Mesendoderm (in vitro differentiated cells): ENCODE data around the gene UTS2R.
"Not testable (repeated sequence)": the region's sequence is repeated elsewhere in the genome, so short reads cannot be mapped to it uniquely, and the experiment has no call there.

Experiments
- DNase-seq: peaks from one replicate; pipeline ENCODE4 v3.0.0; 2013
- H2AK5ac ChIP-seq: 2 replicates; pipeline ENCODE4 v1.6.1; 2013; ENCODE audit warnings: low read length, inconsistent platforms
- H2BK120ac ChIP-seq: 2 replicates; pipeline ENCODE4 v1.6.1; 2013; ENCODE audit warnings: low read depth, mild to moderate bottlenecking, low read length, moderate library complexity, mixed read lengths
- H2BK15ac ChIP-seq: replicated peaks from 2 replicates; pipeline ENCODE4 v1.6.1; 2013; ENCODE audit warnings: low read depth, mild to moderate bottlenecking, moderate library complexity
- H2BK5ac ChIP-seq: 2 replicates; pipeline ENCODE4 v1.6.1; 2013; ENCODE audit warnings: low read length, inconsistent platforms
- H3K18ac ChIP-seq: 2 replicates; pipeline ENCODE4 v1.6.1; 2013; ENCODE audit warnings: mild to moderate bottlenecking, low read length, mixed read lengths
- H3K23ac ChIP-seq: one replicate; pipeline ENCODE4 v1.6.1; 2013; ENCODE audit warnings: low read length
- H3K27ac ChIP-seq: 2 replicates; pipeline ENCODE4 v1.5.1; 2013; ENCODE audit warnings: low read depth, mild to moderate bottlenecking, inconsistent platforms, low read length, moderate library complexity
- H3K27me3 ChIP-seq: 2 replicates; pipeline ENCODE4 v1.6.1; 2013; ENCODE audit warnings: low read length, control low read depth, mild to moderate bottlenecking, inconsistent platforms; ENCODE audit not compliant: insufficient read depth, poor library complexity
- H3K36me3 ChIP-seq: 2 replicates; pipeline ENCODE4 v1.6.1; 2013; ENCODE audit warnings: low read length, inconsistent platforms; ENCODE audit not compliant: control insufficient read depth, insufficient read depth
- H3K4ac ChIP-seq: one replicate; pipeline ENCODE4 v1.6.1; 2013; ENCODE audit warnings: low read depth, mild to moderate bottlenecking, low read length, moderate library complexity
- H3K4me1 ChIP-seq: 2 replicates; pipeline ENCODE4 v1.6.1; 2013; ENCODE audit warnings: low read depth, low read length, inconsistent platforms; ENCODE audit not compliant: control insufficient read depth
- H3K4me2 ChIP-seq: 2 replicates; pipeline ENCODE4 v1.6.1; 2013; ENCODE audit warnings: low read length
- H3K4me3 ChIP-seq: 2 replicates; pipeline ENCODE4 v1.5.1; 2013; ENCODE audit warnings: mild to moderate bottlenecking, low read length
- H3K56ac ChIP-seq: one replicate; pipeline ENCODE4 v1.6.1; 2013; ENCODE audit warnings: low read length
- H3K79me1 ChIP-seq: 2 replicates; pipeline ENCODE4 v1.6.1; 2013; ENCODE audit warnings: low read length, inconsistent platforms
- H3K79me2 ChIP-seq: 2 replicates; pipeline ENCODE4 v1.6.1; 2013; ENCODE audit warnings: mild to moderate bottlenecking, low read length; ENCODE audit not compliant: control insufficient read depth, insufficient read depth
- H3K9ac ChIP-seq: 2 replicates; pipeline ENCODE4 v1.6.1; 2013; ENCODE audit warnings: low read length, inconsistent platforms
- H4K5ac ChIP-seq: one replicate; pipeline ENCODE4 v1.6.1; 2013; ENCODE audit warnings: low read length
- H4K8ac ChIP-seq: one replicate; pipeline ENCODE4 v1.6.1; 2013; ENCODE audit warnings: low read depth, mild to moderate bottlenecking, control low read depth, low read length, moderate library complexity
- WGBS: extraction: QIAGEN DNeasy Blood & Tissue Kit; methylation state at CpG from one replicate; pipeline ENCODE4 v1.1.7; 2013; ENCODE audit warnings: low lambda C conversion rate, missing lambda C conversion rate; ENCODE audit not compliant: insufficient coverage; ENCODE audit errors: extremely low coverage; 5-methylcytosine and 5-hydroxymethylcytosine counted together

UTS2R gene

DNA sequence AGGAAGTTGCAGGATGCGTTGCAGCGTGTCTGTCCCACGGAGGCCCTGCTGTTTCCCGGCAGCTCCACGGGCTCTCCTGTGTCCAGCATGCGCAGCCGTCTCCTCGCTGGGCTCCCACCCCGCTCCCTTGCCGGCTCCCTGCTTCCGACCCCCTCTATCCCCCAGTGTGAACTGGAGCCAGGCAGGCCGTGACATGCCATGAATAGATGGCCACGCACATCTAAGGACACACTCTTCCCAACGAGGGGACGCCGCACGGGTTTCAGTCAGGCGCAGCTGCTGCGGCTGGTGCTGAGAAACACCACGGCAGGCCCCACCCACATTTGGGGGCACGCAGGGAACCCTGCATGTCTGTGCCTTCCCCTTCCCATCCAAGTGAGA lies 37.4 kb downstream of the UTS2R start:
- no peak overlapping the region for H2BK5ac ChIP-seq
- no peak overlapping the region for H3K27ac ChIP-seq
- H3K4me1 ChIP-seq: no peaks in the 10 kb centered on the region
- H3K79me1 ChIP-seq: no peaks in the 10 kb centered on the region
- H3K27me3 ChIP-seq: no peaks in the 10 kb centered on the region
- no peak overlapping the region for H3K18ac ChIP-seq
- H2BK120ac ChIP-seq: no peak overlapping the region
- no peak overlapping the region for H3K9ac ChIP-seq
- no peak overlapping the region for H3K4me2 ChIP-seq
- H4K8ac ChIP-seq: no peak overlapping the region
- no peak overlapping the region for H2BK15ac ChIP-seq
- no peak overlapping the region for H3K4ac ChIP-seq
- no peaks in the 10 kb centered on the region for H3K79me2 ChIP-seq
- no peak overlapping the region for H4K5ac ChIP-seq
- WGBS: no CpG with 5 or more reads among the region's 21 CpGs
- no peak overlapping the region for H2AK5ac ChIP-seq
- H3K56ac ChIP-seq: no peak overlapping the region
- no peaks in the 10 kb centered on the region for H3K36me3 ChIP-seq
- no peak overlapping the region for H3K23ac ChIP-seq
- DNase-seq: no peak
- no peak overlapping the region for H3K4me3 ChIP-seq

DNA sequence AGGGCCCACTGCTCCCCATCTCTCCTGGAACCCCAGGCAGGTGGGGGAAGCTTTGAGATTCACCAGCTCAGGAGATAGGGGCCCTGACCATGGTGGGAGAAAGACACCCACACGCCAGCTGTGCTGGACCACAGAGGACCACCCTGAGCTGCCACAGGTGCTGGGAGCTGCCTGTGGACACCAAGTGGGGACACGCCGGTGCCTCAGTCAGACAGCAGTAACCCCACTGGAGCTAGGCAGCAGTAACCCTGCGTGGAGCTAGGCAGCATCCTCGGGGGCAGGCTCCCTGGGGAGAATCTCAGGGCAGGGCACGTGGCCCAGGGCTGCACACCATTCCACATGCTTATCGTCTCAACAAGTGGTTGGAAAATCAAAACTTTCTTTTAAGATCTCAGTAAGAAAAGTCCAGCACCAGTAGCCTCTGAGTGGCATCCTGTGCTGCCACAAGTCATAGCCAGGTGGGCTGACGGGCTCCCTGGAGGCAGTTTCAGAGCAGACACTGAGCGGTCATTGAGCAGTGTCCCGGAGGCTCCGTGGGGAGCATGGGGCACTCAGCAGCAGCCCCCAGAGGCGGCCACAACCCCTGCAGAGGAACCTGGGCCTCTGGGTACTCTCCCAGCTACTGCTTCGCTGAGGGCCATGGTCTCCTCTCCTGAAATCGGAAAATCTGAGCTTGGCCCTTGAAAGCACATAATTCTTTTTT lies 38.6 kb downstream of the UTS2R start:
- Histone ChIP-seq H3K36me3 (no peaks in the 10 kb centered on the region), H3K18ac (no peak overlapping the region), H2AK5ac (no peak overlapping the region), H3K4me1 (no peaks in the 10 kb centered on the region), H3K4me2 (no peak overlapping the region), H3K79me2 (no peaks in the 10 kb centered on the region), H3K79me1 (no peaks in the 10 kb centered on the region), H3K23ac (no peak overlapping the region), H3K9ac (no peak overlapping the region), H3K4ac (no peak overlapping the region), H3K27ac (no peak overlapping the region), H3K4me3 (no peak overlapping the region), H2BK15ac (no peak overlapping the region), H4K8ac (no peak overlapping the region), H4K5ac (no peak overlapping the region), H2BK5ac (no peak overlapping the region), H3K56ac (no peak overlapping the region), H2BK120ac (no peak overlapping the region), H3K27me3 (no peaks in the 10 kb centered on the region)
- WGBS: no CpG with 5 or more reads among the region's 14 CpGs
- no peak for DNase-seq

DNA sequence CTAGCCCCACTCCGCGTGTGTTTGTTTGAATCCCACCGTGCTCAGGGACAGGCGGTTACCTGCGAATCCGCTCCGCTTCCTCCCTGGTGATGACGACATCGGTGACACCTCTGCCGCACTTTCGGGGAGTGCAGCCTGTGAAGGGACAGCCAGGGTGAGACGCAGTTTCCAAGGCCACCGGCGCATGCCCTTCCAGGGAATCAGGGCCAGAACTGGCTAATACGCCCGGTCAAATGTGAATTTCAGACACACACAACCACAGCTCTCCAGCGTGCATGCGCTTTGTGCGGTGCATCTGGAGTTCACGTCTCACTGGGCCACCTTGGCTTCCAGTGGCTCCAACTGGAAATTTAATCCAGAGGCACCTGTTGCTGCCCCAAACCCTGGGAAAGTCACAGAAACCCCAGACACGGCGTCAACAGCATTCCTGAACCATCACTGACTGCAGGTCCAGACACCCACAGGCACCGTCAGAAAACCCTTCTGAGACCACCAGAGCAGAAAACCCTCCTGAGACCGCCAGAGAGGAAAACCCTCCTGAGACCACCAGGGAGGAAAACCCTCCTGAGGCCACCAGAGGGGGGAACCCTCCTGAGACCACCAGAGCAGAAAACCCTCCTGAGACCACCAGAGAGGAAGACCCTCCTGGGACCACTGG lies 40.0 kb downstream of the UTS2R start:
- Histone ChIP-seq H2AK5ac (no peak overlapping the region), H2BK5ac (no peak overlapping the region)

GRCh38 chr17:82412081-82412480 lies 40.5 kb downstream of the UTS2R start:
- not testable (repeated sequence) for H3K4me3 ChIP-seq
- WGBS: no CpG with 5 or more reads among the region's 16 CpGs

More for the DNA sequence above, 40.0 kb downstream of the UTS2R start:
- Histone ChIP-seq H3K79me2 (no peaks in the 10 kb centered on the region), H2BK120ac (no peak overlapping the region), H3K79me1 (no peaks in the 10 kb centered on the region), H3K56ac (no peak overlapping the region), H3K18ac (no peak overlapping the region), H3K9ac (no peak overlapping the region), H3K23ac (no peak overlapping the region), H3K4ac (no peak overlapping the region), H3K4me1 (no peaks in the 10 kb centered on the region), H2BK15ac (no peak overlapping the region), H4K8ac (no peak overlapping the region), H3K4me3 (no peak overlapping the region), H4K5ac (no peak overlapping the region), H3K4me2 (no peak overlapping the region), H3K27ac (no peak overlapping the region), H3K36me3 (no peaks in the 10 kb centered on the region), H3K27me3 (no peaks in the 10 kb centered on the region)
- no CpG with 5 or more reads among the region's 24 CpGs for WGBS
- no peak for DNase-seq

DNA sequence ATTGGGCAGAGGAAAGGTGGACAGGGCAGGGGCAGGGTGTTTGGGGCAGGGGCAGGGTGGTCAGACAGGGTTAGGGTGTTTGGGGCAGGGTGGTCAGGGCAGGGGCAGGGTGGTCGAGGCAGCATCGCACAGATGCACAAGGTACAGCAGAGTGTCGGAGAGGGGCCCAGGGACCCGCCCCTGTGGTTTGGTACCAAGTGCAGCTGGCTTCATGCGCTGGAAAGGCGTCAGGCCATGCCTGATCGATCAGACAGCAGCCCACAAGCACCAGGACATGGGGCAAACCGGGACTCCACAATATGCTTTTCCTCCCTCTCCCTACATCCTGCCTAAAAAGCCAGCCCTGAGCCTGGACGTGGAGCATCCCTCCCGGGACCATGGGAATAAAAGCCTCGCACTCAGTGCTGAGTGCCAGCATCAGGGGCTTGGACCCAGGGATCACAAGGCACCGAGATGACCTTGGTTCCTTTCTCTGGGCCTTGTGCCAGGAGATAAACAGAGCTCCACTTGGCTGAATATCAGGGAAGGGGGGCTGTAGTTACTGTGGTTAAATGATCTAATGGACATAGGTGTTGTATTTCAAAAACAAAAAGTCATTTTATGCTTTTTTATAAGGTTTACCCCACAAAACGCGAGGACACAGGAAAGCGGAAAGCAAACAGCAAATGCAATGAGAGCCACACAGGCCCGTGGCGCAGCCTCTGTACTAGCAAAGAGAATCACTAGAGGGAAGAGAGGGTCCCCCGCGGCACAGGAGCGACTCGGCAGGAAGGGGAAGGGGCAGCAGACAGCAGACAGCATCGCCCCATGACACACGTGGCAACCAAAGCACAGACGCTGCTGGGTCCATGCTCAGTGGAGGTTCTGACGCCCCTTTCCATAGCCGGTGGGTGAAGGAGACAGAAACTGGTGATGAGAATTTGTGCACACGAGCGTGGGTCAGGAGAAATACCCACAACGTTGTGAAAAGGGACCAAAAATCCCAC lies 41.3 kb downstream of the UTS2R start:
- Histone ChIP-seq H3K36me3 (no peaks in the 10 kb centered on the region), H3K27ac (no peak overlapping the region), H2AK5ac (no peak overlapping the region), H3K27me3 (no peaks in the 10 kb centered on the region), H3K18ac (no peak overlapping the region), H3K4ac (no peak overlapping the region), H3K4me2 (no peak overlapping the region), H3K79me1 (no peaks in the 10 kb centered on the region), H3K4me3 (no peak overlapping the region), H4K8ac (no peak overlapping the region), H3K23ac (no peak overlapping the region), H3K56ac (no peak overlapping the region), H2BK5ac (no peak overlapping the region), H3K9ac (no peak overlapping the region), H2BK15ac (no peak overlapping the region), H3K4me1 (no peaks in the 10 kb centered on the region), H3K79me2 (no peaks in the 10 kb centered on the region), H2BK120ac (no peak overlapping the region), H4K5ac (no peak overlapping the region)
- DNase-seq: no peak
- WGBS: no CpG with 5 or more reads among the region's 29 CpGs

More at GRCh38 chr17:82412081-82412480, 40.5 kb downstream of the UTS2R start:
- not testable (repeated sequence) for H4K5ac ChIP-seq, H3K23ac ChIP-seq, H3K4me2 ChIP-seq, H3K9ac ChIP-seq, H2BK15ac ChIP-seq, H3K4ac ChIP-seq, H3K36me3 ChIP-seq, H3K79me2 ChIP-seq, H3K56ac ChIP-seq, H4K8ac ChIP-seq, H2AK5ac ChIP-seq, H3K27me3 ChIP-seq, H3K27ac ChIP-seq, H2BK120ac ChIP-seq, H3K4me1 ChIP-seq, DNase-seq, H3K18ac ChIP-seq, H3K79me1 ChIP-seq, H2BK5ac ChIP-seq
